NCI-H1048 (cell line): ENCODE results near the gene IFNLR1.

Experiments
- DNase-seq: peaks from one replicate; lab custom pipeline; 2025; lab: John Stamatoyannopoulos, UW

Gene IFNLR1

GRCh38 chr1:24147194-24147593 lies 39.9 kb downstream of the IFNLR1 start:
- no peak for DNase-seq

- DNase-seq = no peak
Observed at GRCh38 chr1:24142546-24143534, 44.2 kb downstream of the IFNLR1 start, which contains the start of gene IL22RA1. Gene IL22RA1, minus strand, starts transcription at chr1:24143140. Its CDS starts 58 bp downstream, at chr1:24143082.

DNA sequence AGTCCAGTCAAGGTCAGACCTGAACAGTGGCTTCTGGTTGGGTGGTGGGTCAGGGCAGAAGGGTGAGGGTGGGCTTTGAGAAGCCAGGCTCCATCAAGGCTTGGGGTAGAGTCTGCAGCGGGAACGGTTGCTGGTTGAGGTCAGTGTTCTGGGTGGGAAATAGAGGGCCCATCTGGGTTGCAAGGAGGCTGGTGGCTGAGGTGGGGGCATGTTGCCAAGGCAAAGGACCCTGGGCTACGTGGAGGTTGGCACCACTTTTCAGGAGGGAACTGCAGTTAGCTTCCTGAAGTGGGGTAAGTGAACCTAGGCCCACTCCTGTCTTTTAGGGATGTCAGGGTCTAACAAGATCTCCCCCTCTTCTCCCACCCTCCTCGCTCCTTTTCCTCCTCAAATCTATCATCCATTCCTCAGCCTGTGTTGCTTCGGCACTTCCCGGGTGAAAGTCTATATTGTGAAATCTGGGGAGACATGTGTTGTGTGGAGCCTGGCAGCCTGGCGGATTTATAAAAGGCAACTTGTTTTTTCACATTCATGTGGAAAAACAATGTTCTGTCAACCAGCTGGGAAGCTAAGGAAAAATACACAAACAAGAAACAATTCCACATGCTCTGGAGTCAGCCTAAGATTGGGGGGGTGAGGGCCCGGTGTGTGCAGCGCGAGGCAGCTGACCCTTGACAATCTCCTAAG lies 45.6 kb downstream of the IFNLR1 start:
- no peak for DNase-seq

DNA sequence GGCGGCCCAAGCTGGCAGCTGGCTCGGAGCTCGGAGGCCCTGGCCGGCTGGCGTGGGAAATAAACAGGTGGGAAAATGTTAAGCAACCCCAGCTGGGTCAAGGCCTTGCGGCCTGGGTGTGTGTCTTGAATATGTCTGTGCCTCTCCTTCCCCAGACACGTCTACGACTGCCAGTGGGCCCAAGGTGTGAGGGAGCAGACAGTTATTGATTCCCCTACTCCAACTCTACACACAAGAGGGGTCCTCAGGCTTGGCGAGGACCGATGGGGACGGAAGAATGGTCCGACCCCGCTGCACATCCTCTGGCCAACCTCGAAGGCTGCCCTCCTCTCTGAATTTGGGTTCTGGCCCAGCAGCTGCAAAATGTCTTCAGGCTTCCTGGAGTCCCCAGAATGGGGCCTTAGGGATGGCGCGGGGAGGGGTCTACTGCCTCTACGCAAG lies 46.3 kb downstream of the IFNLR1 start:
- DNase-seq = no peak

GRCh38 chr1:24139841-24140425 lies 47.2 kb downstream of the IFNLR1 start:
- DNase-seq = no peak

- no peak for DNase-seq
Observed at GRCh38 chr1:24139222-24139489, 47.9 kb downstream of the IFNLR1 start.

- no peak for DNase-seq
Observed at GRCh38 chr1:24138476-24139221, 48.4 kb downstream of the IFNLR1 start.

DNA sequence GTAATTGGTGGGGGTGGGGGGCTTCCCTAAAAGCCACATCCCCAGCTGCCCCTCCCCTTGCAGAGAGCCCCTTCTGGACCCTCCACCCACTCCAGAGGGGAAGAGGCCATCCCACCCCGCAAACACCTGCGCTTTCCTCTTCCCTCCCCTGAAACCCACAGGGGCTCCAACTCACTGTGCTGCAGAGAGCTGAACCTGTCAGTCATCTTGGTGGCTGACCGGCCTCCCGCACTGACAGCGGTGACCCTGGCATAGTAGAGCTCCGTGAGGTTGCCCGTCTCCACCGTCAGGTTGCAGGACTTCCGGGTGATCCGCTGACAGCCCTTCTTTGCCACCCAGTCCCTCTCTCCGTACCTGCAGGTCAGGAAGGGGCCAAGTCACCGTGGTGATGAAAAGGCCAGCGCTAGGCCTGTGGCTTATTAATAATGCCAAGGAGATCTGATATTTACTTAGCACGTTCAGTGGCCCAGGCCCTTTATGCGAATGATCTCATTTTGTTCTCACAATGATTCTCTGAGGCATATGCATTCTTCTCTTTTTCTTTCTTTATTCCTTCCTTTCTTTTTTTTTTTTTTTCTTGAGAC lies 50.0 kb downstream of the IFNLR1 start:
- DNase-seq = no peak

- DNase-seq = no peak
Observed at GRCh38 chr1:24134376-24134775, 52.7 kb downstream of the IFNLR1 start.

- no peak for DNase-seq
Observed at GRCh38 chr1:24133819-24134218, 53.3 kb downstream of the IFNLR1 start.

GRCh38 chr1:24130385-24130784 lies 56.7 kb downstream of the IFNLR1 start:
- no peak for DNase-seq

- no peak for DNase-seq
Observed at GRCh38 chr1:24127801-24128363, 59.2 kb downstream of the IFNLR1 start.

DNA sequence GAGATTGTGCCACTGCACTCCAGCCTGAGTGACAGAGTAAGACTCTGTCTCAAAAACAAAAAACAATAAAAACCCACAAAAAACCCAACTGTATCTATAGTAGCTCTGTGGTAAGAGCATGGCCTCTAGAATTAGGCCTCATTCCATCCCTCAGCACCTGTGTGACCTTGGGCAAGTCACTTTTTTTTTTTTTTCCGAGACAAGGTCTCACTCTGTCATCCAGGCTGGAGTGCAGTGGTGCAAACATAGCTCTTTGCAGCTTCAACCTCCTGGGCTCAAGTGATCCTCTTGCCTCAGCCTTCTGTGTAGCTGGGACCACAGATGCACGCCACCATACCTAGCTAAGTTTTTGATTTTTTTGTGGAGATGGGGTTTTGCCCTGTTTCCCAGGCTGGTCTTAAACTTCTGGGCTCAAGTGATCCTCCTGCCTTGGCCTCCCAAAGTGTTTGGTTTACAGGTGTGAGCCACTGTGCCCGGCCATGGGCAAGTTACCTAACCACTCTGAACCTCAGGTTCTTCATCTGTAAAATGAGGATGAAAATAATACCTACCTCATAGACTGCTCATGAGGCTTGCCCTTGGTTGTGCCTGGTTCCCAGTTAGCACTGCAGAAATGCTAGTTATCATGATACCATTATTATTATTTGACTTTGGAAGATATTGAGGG lies 59.8 kb downstream of the IFNLR1 start:
- no peak for DNase-seq

- no peak for DNase-seq
Observed at GRCh38 chr1:24126672-24127023, 60.4 kb downstream of the IFNLR1 start.

DNA sequence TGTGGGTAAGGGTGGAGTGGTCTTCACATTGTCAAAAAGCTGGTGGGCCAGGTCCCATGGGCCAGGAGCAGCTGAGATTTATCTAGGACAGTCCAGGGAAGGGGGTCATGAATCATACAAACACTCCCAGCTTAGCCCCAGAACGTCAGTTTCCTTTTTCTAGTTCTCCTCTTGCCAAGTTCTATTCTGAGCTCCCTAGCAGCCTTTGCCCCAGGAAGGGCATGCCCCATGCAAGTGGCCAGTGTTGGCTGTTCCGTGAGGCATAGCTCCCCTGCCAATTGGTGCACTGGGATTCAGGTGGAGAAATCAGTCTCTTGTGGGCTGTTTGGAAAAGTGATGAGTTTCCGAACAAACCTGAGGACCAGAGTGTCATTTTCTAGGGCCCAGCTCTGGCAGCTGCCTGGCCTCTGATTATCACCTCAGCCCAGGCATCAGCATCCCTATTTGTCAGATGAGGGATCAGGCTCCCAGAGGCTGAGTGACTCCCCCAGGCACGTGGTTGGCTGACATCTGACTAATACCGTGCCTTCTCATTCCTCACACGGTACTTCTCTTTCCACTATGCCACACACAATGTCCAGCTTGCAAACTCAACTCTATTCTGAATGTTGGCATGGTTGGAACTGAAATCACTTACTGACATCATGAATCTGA lies 60.9 kb downstream of the IFNLR1 start:
- DNase-seq = no peak

DNA sequence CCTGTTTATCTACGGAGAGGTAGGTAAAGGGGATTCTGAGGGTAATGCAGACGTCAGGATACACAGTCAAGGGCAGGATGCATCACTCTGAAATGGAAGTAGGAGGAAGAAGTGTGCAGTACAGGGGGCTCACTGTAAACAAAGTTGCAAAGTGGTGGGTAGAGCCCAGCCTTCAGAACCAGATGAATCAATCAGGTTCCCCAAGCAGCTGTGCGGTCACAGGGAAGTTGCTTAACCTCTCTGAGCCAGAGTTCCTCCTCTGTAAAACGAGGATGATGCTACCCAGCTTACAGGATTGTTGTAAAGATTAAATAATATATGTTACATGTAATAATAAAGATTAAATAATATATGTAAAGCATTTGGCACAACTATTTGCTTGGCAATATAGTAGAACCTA lies 61.6 kb downstream of the IFNLR1 start:
- no peak for DNase-seq

DNA sequence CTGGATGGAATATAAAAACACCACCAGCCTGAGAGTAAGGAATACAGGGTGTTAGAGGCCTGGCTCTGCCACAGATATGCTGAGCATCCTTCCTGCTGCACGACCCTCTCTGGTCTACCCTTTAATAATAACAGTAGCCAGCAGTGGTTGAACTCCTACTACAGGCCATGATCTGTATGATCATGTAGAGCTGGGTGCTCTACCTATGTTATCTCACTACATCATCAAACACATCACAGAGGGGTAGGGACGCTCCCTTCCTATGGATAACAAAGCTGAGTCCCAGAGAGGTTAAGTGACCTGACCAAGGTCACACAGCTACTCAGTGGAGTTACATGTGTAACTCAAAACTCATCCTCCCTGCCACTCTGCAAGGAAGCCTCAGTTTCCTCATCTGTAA lies 62.1 kb downstream of the IFNLR1 start:
- DNase-seq = no peak

DNA sequence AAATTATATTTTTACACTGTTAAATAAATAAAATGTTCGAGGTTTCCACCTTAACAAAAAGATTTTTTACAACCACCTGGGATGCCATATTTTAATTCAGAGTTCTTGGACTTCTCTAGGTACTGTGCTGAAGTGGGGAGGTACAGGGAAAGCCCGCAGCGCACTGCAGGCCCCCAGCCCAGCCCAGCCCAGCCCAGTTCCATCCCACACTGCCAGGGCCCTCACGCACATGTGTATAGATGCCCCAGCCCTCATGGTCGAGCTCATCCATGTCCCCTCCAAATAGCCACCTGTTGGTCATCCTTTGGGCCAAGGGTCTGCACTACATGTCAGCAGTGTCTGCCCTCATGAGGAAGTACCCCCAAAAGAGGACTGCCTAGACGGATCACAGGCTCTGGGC lies 63.5 kb downstream of the IFNLR1 start:
- DNase-seq = no peak

GRCh38 chr1:24122776-24123175 lies 64.3 kb downstream of the IFNLR1 start:
- DNase-seq = no peak

GRCh38 chr1:24121406-24121805 lies 65.7 kb downstream of the IFNLR1 start:
- no peak for DNase-seq

DNA sequence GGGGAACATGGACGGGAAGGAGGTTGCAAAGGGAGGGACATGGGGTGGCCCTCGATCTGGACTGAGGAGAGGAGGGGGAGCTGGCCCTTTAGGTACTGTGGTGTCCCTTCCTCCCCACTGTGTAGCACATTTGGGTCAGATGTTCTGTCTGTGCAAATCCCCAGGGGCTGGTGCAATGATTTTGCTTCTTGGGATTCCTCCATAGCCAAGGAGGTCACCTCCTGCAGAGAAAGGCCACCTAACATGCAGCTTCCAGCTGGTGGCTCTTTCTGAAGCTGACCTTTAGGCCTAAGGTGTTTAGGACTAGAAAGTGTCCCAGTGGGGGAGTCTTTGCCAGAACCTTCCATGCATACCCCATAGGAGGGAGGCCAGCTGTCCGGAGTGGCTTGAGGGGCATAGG lies 66.1 kb downstream of the IFNLR1 start:
- DNase-seq = no peak
